ENCODE measurements around the gene FHIT. TPM values are rescaled to one million over a fixed set of nuclear protein-coding genes. Genes with fewer than 3 reads are reported as not detected.

Gene FHIT
- total and polyA plus RNA-seq, 7 donors = 2.4 to 10.2 (median 6.1) TPM

DNA sequence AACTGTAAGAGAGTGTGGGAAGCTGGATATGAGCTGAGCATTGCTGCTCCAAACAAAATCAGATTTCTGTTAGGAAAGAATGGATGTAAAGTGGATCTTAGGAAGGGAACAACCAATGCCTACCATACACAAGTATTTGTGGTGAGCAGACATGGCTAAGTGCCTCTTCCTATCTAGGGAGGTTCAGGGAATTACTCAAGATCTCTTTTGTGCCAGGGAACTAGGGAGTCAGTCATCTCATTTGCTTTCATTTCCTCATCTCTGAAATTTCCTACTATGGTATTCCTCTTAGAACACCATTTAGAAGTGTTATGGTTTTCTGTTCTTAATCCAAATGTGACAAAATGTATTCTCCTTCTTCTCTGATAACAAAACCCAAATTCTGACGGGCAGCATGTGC is 396.5 kb downstream of the FHIT start:
- no peak for DNase-seq
- intact Hi-C loops (cut with DNase I) = no loop called here
- no peak overlapping the region for H3K4me3 ChIP-seq
- no peaks in the 10 kb centered on the region for H3K9me3 ChIP-seq
- H3K4me1 ChIP-seq = no peaks in the 10 kb centered on the region
- TF ChIP-seq EP300 (IDR thresholded peaks at IDR 0.05) (no peak), POLR2A (IDR thresholded peaks at IDR 0.05) (no peak), CTCF (IDR thresholded peaks at IDR 0.05) (no peak), POLR2AphosphoS5 (IDR thresholded peaks at IDR 0.05) (no peak)
- no peaks in the 10 kb centered on the region for H3K36me3 ChIP-seq
- no peaks in the 10 kb centered on the region for H3K27me3 ChIP-seq
- H3K27ac ChIP-seq = no peak overlapping the region
- 94 to 98% methylated on average over 1 of the region's 1 CpG for WGBS, 2 donors

DNA sequence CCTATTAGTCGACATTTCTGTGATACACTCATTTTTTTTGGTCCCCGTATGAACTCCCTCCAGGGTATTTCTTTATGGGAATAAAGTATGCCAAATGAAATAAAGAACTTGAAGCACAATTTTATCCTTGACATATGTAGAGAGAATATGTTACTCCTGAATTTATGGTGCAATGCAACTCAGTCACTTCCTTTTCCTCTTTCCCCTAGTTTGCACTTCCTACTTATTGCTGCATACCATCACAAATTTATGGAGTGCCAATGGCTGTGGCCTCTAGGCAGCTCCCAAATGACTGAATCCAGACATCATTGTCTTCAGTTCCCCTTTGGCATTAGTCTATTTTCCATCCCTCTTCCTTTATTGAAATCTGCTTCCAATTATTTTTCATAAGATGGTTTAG is 403.5 kb downstream of the FHIT start:
- Histone ChIP-seq H3K27ac (no peak overlapping the region), H3K27me3 (no peaks in the 10 kb centered on the region), H3K9me3 (no peaks in the 10 kb centered on the region), H3K36me3 (no peaks in the 10 kb centered on the region), H3K4me1 (no peaks in the 10 kb centered on the region), H3K4me3 (no peak overlapping the region)
- no peak for DNase-seq
- TF ChIP-seq CTCF (IDR thresholded peaks at IDR 0.05) (no peak), POLR2AphosphoS5 (IDR thresholded peaks at IDR 0.05) (no peak), POLR2A (IDR thresholded peaks at IDR 0.05) (no peak), EP300 (IDR thresholded peaks at IDR 0.05) (no peak)
- intact Hi-C loops (cut with DNase I) = no loop called here
- 56 to 72% methylated on average over 2 of the region's 2 CpGs for WGBS, 2 donors

DNA sequence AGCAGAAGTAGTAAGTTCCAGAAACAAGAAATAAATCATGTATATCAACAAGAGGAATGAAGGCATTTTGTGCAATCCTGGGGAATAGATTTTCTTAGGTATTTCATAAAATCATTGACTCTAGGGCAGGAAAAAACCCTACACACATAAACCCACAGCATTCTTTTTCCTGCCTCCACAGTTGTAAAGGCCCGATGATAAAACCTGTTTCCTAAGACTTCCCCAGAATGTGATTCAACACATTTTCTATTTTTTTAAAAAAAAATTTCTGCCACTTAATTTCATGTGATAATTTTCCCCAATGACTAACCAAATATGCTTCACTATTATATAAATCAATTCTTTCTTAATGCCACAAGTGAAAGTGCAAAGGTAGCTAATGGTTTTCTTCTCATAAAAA is 407.0 kb downstream of the FHIT start:
- H3K27ac ChIP-seq = no peak overlapping the region
- TF ChIP-seq EP300 (IDR thresholded peaks at IDR 0.05) = no peak
- no peak for TF ChIP-seq CTCF (IDR thresholded peaks at IDR 0.05)
- TF ChIP-seq POLR2AphosphoS5 (IDR thresholded peaks at IDR 0.05) = no peak
- TF ChIP-seq POLR2A (IDR thresholded peaks at IDR 0.05) = no peak
- 75 to 90% methylated on average over 1 of the region's 1 CpG for WGBS, 2 donors
- intact Hi-C loops (cut with DNase I) = no loop called here
- no peaks in the 10 kb centered on the region for H3K4me1 ChIP-seq
- no peaks in the 10 kb centered on the region for H3K9me3 ChIP-seq
- H3K27me3 ChIP-seq = no peaks in the 10 kb centered on the region
- no peak for DNase-seq
- H3K4me3 ChIP-seq = no peak overlapping the region
- H3K36me3 ChIP-seq = no peaks in the 10 kb centered on the region

GRCh38 chr3:60841355-60841754 is 409.9 kb downstream of the FHIT start:
- H3K27me3 ChIP-seq = no peaks in the 10 kb centered on the region
- no peak for DNase-seq
- H3K36me3 ChIP-seq = no peaks in the 10 kb centered on the region
- H3K9me3 ChIP-seq = no peaks in the 10 kb centered on the region
- no peak overlapping the region for H3K4me3 ChIP-seq
- no peak overlapping the region for H3K27ac ChIP-seq
- whole genome bisulfite sequencing, 2 donors = 92% methylated on average over 2 of the region's 2 CpGs
- TF ChIP-seq POLR2AphosphoS5 (IDR thresholded peaks at IDR 0.05) = no peak
- no peak for TF ChIP-seq EP300 (IDR thresholded peaks at IDR 0.05)
- no peak for TF ChIP-seq CTCF (IDR thresholded peaks at IDR 0.05)
- no peak for TF ChIP-seq POLR2A (IDR thresholded peaks at IDR 0.05)
- no peaks in the 10 kb centered on the region for H3K4me1 ChIP-seq
- intact Hi-C loops (cut with DNase I) = no loop called here

- Histone ChIP-seq H3K4me3 (no peak overlapping the region), H3K27ac (no peak overlapping the region), H3K36me3 (no peaks in the 10 kb centered on the region), H3K9me3 (no peaks in the 10 kb centered on the region), H3K27me3 (no peaks in the 10 kb centered on the region), H3K4me1 (no peaks in the 10 kb centered on the region)
- 79 to 83% methylated on average over 4 of the region's 4 CpGs for WGBS, 2 donors
- intact Hi-C loops (cut with DNase I) = no loop called here
- no peak for DNase-seq
- TF ChIP-seq POLR2A (IDR thresholded peaks at IDR 0.05) = no peak
- TF ChIP-seq CTCF (IDR thresholded peaks at IDR 0.05) = no peak
- TF ChIP-seq EP300 (IDR thresholded peaks at IDR 0.05) = no peak
- no peak for TF ChIP-seq POLR2AphosphoS5 (IDR thresholded peaks at IDR 0.05)
Measured at GRCh38 chr3:60839246-60839645, 412.0 kb downstream of the FHIT start.
